Bronchial epithelial cell (primary cell): ENCODE data around the gene DYSF. TPM values are rescaled to one million over a fixed set of nuclear protein-coding genes. Genes with fewer than 3 reads are reported as not detected.
"Not testable (repeated sequence)": the region's sequence is repeated elsewhere in the genome, so short reads cannot be mapped to it uniquely, and the experiment has no call there.

Source experiments
- DNase-seq: peaks from one replicate; pipeline ENCODE4 v3.0.0-alpha.2; 2010; ENCODE audit warnings: low read depth
- FAIRE-seq: peaks from 2 replicates; lab custom pipeline; 2011; peaks lifted over from hg19 to GRCh38; lab: Jason Lieb, UNC
- H3K27me3 ChIP-seq: 2 replicates; pipeline ENCODE4 v1.5.1; 2011; ENCODE audit warnings: low read length; ENCODE audit not compliant: control insufficient read depth, insufficient read depth
- H3K36me3 ChIP-seq: 2 replicates; pipeline ENCODE4 v1.5.1; 2011; ENCODE audit warnings: low read length; ENCODE audit not compliant: control insufficient read depth, insufficient read depth
- H3K4me3 ChIP-seq: 2 replicates; pipeline ENCODE4 v1.5.1; 2011; ENCODE audit warnings: mild to moderate bottlenecking, low read depth, low read length, control low read depth
- CTCF ChIP-seq: IDR thresholded peaks from 2 replicates; pipeline ENCODE4 v1.5.1; 2011; ENCODE audit warnings: mild to moderate bottlenecking, moderate library complexity, low read length, control low read depth, inconsistent platforms; ENCODE audit not compliant: insufficient read depth, severe bottlenecking
- total RNA-seq: library from RNA; depleted of rRNA; stranded (reverse); fragments of >200 nt; gene quantifications from 2 replicates; pipeline ENCODE4 v1.2.1, GENCODE V29; 2014

The DYSF gene
- total RNA-seq, 1 donor from 2014 or later: under 0.01 TPM

GRCh38 chr2:71484354-71484753 lies 31.0 kb downstream of the DYSF start:
- TF ChIP-seq CTCF: no peak
- DNase-seq: no peak

GRCh38 chr2:71486881-71487640 lies 33.7 kb downstream of the DYSF start:
- no peak for DNase-seq
- FAIRE-seq: no peak
- no peaks in the 10 kb centered on the region for H3K36me3 ChIP-seq
- no peaks in the 10 kb centered on the region for H3K27me3 ChIP-seq
- H3K4me3 ChIP-seq: no peak overlapping the region
- no peak for TF ChIP-seq CTCF

More at GRCh38 chr2:71484354-71484753, 31.0 kb downstream of the DYSF start:
- no peak overlapping the region for H3K4me3 ChIP-seq
- no peak for FAIRE-seq
- H3K27me3 ChIP-seq: no peaks in the 10 kb centered on the region
- no peaks in the 10 kb centered on the region for H3K36me3 ChIP-seq

- DNase-seq, H3K36me3 ChIP-seq, H3K4me3 ChIP-seq, FAIRE-seq, H3K27me3 ChIP-seq: not testable (repeated sequence)
Observed at GRCh38 chr2:71491551-71491950, 38.2 kb downstream of the DYSF start.

- FAIRE-seq: no peak
- Histone ChIP-seq H3K36me3 (no peaks in the 10 kb centered on the region), H3K27me3 (no peaks in the 10 kb centered on the region), H3K4me3 (no peak overlapping the region)
- no peak for DNase-seq
- no peak for TF ChIP-seq CTCF
Observed at GRCh38 chr2:71492112-71492511, 38.8 kb downstream of the DYSF start.

- Histone ChIP-seq H3K4me3 (no peak overlapping the region), H3K36me3 (no peaks in the 10 kb centered on the region), H3K27me3 (no peaks in the 10 kb centered on the region)
- FAIRE-seq: no peak
- no peak for DNase-seq
- no peak for TF ChIP-seq CTCF
Observed at GRCh38 chr2:71494091-71494490, 40.7 kb downstream of the DYSF start.

GRCh38 chr2:71494523-71495155 lies 41.3 kb downstream of the DYSF start:
- Histone ChIP-seq H3K27me3 (no peaks in the 10 kb centered on the region), H3K36me3 (no peaks in the 10 kb centered on the region), H3K4me3 (no peak overlapping the region)
- TF ChIP-seq CTCF: no peak
- peak; percentile 50 for FAIRE-seq
- no peak for DNase-seq
